Measurements from ENCODE around the gene HNRNPF. TPM values are rescaled to one million over a fixed set of nuclear protein-coding genes. Genes with fewer than 3 reads are reported as not detected.

The HNRNPF gene
- total and polyA plus RNA-seq, 2 of the 8 experiments (the other 6 are each of a cell fraction or from before 2014, with no cell fraction given), result 209 to 389 TPM

DNA sequence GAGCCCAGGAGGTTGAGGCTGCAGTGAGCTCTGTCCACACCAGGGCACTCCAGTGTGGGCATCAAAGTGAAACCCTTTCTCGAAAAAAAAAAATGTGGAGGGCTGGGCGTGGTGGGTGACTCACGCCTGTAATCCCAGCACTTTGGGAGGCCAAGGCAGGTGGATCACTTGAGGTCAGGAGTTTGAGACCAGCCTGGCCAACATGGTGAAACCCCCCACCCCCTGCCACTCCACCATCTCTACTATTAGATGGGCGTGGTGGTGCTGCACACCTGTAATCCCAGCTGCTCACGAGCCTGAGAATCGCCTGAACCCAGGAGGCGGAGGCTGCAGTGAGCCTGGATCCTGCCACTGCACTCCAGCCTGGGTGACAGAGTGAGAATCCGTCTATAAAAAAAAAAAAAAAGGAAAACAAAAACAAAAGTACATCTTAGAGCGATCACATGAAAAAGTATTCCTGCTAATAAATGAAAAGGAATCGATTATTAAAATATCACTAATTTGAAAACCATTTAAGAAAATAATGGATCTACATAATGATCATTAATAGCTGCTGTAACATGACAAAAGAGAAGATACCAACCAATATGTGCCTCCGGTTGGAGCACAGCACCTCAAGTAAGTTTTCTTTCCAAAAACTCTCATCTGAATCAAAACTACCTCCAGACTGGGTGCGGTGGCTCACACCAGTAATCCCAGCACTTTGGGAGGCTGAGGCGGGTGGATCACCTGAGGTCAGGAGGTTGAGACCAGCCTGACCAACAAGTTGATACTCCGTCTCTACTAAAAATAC, 4.9 kb downstream of the HNRNPF start (continued):
- TF ChIP-seq, protein P1, sequence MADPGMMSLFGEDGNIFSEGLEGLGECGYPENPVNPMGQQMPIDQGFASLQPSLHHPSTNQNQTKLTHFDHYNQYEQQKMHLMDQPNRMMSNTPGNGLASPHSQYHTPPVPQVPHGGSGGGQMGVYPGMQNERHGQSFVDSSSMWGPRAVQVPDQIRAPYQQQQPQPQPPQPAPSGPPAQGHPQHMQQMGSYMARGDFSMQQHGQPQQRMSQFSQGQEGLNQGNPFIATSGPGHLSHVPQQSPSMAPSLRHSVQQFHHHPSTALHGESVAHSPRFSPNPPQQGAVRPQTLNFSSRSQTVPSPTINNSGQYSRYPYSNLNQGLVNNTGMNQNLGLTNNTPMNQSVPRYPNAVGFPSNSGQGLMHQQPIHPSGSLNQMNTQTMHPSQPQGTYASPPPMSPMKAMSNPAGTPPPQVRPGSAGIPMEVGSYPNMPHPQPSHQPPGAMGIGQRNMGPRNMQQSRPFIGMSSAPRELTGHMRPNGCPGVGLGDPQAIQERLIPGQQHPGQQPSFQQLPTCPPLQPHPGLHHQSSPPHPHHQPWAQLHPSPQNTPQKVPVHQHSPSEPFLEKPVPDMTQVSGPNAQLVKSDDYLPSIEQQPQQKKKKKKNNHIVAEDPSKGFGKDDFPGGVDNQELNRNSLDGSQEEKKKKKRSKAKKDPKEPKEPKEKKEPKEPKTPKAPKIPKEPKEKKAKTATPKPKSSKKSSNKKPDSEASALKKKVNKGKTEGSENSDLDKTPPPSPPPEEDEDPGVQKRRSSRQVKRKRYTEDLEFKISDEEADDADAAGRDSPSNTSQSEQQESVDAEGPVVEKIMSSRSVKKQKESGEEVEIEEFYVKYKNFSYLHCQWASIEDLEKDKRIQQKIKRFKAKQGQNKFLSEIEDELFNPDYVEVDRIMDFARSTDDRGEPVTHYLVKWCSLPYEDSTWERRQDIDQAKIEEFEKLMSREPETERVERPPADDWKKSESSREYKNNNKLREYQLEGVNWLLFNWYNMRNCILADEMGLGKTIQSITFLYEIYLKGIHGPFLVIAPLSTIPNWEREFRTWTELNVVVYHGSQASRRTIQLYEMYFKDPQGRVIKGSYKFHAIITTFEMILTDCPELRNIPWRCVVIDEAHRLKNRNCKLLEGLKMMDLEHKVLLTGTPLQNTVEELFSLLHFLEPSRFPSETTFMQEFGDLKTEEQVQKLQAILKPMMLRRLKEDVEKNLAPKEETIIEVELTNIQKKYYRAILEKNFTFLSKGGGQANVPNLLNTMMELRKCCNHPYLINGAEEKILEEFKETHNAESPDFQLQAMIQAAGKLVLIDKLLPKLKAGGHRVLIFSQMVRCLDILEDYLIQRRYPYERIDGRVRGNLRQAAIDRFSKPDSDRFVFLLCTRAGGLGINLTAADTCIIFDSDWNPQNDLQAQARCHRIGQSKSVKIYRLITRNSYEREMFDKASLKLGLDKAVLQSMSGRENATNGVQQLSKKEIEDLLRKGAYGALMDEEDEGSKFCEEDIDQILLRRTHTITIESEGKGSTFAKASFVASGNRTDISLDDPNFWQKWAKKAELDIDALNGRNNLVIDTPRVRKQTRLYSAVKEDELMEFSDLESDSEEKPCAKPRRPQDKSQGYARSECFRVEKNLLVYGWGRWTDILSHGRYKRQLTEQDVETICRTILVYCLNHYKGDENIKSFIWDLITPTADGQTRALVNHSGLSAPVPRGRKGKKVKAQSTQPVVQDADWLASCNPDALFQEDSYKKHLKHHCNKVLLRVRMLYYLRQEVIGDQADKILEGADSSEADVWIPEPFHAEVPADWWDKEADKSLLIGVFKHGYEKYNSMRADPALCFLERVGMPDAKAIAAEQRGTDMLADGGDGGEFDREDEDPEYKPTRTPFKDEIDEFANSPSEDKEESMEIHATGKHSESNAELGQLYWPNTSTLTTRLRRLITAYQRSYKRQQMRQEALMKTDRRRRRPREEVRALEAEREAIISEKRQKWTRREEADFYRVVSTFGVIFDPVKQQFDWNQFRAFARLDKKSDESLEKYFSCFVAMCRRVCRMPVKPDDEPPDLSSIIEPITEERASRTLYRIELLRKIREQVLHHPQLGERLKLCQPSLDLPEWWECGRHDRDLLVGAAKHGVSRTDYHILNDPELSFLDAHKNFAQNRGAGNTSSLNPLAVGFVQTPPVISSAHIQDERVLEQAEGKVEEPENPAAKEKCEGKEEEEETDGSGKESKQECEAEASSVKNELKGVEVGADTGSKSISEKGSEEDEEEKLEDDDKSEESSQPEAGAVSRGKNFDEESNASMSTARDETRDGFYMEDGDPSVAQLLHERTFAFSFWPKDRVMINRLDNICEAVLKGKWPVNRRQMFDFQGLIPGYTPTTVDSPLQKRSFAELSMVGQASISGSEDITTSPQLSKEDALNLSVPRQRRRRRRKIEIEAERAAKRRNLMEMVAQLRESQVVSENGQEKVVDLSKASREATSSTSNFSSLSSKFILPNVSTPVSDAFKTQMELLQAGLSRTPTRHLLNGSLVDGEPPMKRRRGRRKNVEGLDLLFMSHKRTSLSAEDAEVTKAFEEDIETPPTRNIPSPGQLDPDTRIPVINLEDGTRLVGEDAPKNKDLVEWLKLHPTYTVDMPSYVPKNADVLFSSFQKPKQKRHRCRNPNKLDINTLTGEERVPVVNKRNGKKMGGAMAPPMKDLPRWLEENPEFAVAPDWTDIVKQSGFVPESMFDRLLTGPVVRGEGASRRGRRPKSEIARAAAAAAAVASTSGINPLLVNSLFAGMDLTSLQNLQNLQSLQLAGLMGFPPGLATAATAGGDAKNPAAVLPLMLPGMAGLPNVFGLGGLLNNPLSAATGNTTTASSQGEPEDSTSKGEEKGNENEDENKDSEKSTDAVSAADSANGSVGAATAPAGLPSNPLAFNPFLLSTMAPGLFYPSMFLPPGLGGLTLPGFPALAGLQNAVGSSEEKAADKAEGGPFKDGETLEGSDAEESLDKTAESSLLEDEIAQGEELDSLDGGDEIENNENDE (IDR thresholded peaks at IDR 0.05; ENCODE audit: insufficient replicate concordance, low read length), result no peak
- TF ChIP-seq EP300 (IDR thresholded peaks at IDR 0.05; ENCODE audit: borderline replicate concordance in 1 of 2, low read depth in 2 of 2, low read length in 2 of 2), result no peak
- no peak for TF ChIP-seq RAD21 (IDR thresholded peaks at IDR 0.05 in 1 of 2, conservative IDR thresholded peaks at IDR 0.05 in 1 of 2; ENCODE audit: low read depth in 2 of 2, low read length in 2 of 2)
- TF ChIP-seq NRF1 (IDR thresholded peaks at IDR 0.05; ENCODE audit: low read depth, low read length), result no peak
- TF ChIP-seq, protein P2, sequence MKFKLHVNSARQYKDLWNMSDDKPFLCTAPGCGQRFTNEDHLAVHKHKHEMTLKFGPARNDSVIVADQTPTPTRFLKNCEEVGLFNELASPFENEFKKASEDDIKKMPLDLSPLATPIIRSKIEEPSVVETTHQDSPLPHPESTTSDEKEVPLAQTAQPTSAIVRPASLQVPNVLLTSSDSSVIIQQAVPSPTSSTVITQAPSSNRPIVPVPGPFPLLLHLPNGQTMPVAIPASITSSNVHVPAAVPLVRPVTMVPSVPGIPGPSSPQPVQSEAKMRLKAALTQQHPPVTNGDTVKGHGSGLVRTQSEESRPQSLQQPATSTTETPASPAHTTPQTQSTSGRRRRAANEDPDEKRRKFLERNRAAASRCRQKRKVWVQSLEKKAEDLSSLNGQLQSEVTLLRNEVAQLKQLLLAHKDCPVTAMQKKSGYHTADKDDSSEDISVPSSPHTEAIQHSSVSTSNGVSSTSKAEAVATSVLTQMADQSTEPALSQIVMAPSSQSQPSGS (IDR thresholded peaks at IDR 0.05; ENCODE audit: low read length), result no peak
- TF ChIP-seq CBX5 (IDR thresholded peaks at IDR 0.05; ENCODE audit: low read depth, low read length), result no peak

All from H1 (cell line).